ENCODE results near the gene PPRC1. TPM values are rescaled to one million over a fixed set of nuclear protein-coding genes. Genes with fewer than 3 reads are reported as not detected.

The PPRC1 gene
- total RNA-seq, 1 donor from 2014 or later = 77.2 TPM

DNA sequence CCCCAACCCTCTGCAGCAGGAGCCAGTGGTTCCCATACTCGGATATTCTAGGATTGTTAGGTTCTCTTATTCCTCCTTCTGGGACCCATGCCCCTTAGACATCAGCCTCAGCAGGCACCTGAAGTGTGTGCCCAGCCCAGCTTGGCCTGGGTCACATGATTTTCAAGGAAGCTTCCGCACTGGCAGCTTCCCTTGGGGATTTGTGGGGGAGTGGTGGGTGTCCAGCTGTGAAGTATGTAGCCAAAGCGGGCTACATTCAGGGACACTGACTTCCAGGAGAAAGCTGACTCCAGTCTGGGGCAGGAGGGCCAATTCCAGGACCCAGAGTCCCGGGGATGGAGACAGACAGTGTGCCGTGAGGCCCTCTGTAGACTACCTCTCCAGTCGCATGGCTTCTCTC, 14.0 kb upstream of the PPRC1 start:
- TF ChIP-seq, protein P1, sequence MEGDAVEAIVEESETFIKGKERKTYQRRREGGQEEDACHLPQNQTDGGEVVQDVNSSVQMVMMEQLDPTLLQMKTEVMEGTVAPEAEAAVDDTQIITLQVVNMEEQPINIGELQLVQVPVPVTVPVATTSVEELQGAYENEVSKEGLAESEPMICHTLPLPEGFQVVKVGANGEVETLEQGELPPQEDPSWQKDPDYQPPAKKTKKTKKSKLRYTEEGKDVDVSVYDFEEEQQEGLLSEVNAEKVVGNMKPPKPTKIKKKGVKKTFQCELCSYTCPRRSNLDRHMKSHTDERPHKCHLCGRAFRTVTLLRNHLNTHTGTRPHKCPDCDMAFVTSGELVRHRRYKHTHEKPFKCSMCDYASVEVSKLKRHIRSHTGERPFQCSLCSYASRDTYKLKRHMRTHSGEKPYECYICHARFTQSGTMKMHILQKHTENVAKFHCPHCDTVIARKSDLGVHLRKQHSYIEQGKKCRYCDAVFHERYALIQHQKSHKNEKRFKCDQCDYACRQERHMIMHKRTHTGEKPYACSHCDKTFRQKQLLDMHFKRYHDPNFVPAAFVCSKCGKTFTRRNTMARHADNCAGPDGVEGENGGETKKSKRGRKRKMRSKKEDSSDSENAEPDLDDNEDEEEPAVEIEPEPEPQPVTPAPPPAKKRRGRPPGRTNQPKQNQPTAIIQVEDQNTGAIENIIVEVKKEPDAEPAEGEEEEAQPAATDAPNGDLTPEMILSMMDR (IDR thresholded peaks at IDR 0.05) = no peak
- DNase-seq (peak; percentile 59), ATAC-seq (ENCODE audit: low read depth) (peak; percentile 20)
- H3K27ac Mint-ChIP-seq = peak overlapping the region; percentile 94
- peaks cover 62% of the 10 kb centered on the region for H3K4me1 Mint-ChIP-seq
- intact Hi-C loops (cut with micrococcal nuclease) = loop anchor here (1.0 to 5.0 kb wide), 3 partner anchors 54 to 523 kb away; partner anchors contain the start of genes HPS6, NPM3 and TRIM8
- no peaks in the 10 kb centered on the region for H3K27me3 Mint-ChIP-seq
- peak overlapping the region; percentile 85 for H3K4me3 Mint-ChIP-seq
- ChIA-PET CTCF (interaction anchor here (0.5 to 1.8 kb wide), 3 partner anchors 13 to 304 kb away, joined by 3 to 13 read pairs (median 4); partner anchors contain the start of gene PPRC1), POLR2A (interaction anchor here (0.7 to 1.5 kb wide), 7 partner anchors 8 to 301 kb away, joined by 3 to 10 read pairs (median 6); partner anchors contain the start of genes OGA and PPRC1)
- peaks cover 2% of the 10 kb centered on the region for H3K36me3 Mint-ChIP-seq (ENCODE audit: low read depth)
- no peaks in the 10 kb centered on the region for H3K9me3 Mint-ChIP-seq

DNA sequence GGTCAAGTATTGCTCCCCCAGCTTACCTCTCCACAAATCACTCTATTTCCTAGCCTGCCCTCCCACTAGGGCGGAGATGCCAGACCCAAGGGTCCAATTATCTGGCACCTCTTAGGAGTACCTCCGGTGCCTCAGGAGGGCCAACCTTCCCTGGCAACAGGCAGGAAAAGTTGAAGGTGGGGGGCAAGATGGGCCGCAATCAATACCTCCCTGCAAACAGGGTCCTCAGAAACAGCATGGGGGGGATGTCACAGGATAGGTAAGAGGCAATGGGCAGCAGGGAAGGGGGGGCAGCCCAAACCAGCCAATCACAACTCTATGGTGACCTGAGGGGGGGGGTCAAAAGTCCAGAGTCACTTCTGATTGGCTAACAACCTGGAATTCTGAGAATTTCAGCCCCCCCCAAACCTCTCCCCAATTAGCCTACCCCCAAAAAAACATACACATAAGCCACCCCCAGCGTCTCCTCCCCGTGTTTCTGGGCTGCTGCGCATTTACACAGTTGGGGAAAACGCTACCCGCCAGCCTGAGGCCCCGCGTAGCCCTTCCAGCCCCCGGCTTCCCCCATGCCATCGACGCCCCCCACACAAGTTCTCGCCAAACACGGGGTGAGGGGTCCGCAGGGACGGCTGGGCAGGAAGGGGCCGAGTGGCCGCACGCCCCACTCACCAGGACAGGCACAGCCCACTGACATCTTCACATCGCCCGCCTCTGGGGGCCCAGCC, 13.3 kb upstream of the PPRC1 start:
- H3K9me3 Mint-ChIP-seq = no peaks in the 10 kb centered on the region
- TF ChIP-seq, protein P1 (IDR thresholded peaks at IDR 0.05) = no peak

DNA sequence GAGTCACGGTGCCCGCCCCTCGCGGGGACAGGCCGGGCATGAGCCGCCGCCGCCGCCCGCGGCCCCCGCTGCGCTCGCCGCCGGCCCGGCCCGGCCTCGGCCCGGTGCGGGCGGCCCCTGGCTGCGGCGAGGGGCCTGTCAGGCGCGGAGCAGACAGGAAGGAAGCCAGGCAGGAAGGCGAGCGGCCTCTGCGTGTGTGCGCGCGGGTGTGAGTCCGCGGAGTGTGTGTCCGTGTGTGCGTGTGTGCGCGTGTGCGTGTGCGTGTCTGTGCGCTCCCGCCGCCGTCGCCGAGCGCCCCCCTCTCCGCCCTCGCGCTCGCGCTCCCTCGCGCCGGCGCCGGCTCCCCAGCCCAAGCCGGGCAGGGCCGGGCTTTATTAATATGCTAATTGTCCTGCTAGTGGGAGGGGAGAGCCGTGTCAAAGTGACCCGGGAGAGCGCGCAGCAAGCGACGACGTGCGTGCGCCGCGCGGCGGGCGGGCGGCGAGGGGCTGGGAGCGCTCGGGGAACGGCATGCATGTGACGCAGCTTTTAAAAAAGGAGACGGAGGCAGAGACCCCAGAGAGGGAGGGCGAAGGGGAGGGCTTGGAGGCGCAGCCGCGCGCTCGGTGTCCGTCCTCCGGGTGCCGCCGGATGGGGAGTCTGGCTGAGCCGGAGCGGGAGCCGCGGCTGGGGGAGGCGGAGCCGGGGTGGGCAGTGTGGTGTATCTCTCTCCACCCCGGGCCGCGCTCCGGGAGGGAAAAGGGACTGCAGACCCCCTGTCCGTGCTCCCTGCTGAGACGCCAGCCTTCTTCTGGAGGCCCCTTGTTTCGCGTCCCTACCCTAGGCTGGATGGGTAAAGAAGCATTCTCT, 12.5 kb upstream of the PPRC1 start, which contains the start of gene LDB1:
LDB1 (minus strand) TSS at position 227 of the 849 bp plus-strand sequence. CDS start 258 bp downstream, outside the sequence.
- ChIA-PET POLR2A (interaction anchor here (0.6 to 2.1 kb wide), 5 partner anchors 12 to 275 kb away, joined by 3 to 18 read pairs (median 3); partner anchors contain the start of genes NFKB2 and PPRC1), CTCF (no interaction called here)
- TF ChIP-seq, protein P1 (IDR thresholded peaks at IDR 0.05) = no peak
- ATAC-seq (ENCODE audit: low read depth) (peak; percentile 67), DNase-seq (peak; percentile 73)
- H3K9me3 Mint-ChIP-seq = no peaks in the 10 kb centered on the region
- H3K4me3 Mint-ChIP-seq = peak within 1 kb of the TSS; percentile 94
- H3K27ac Mint-ChIP-seq = peak within 1 kb of the TSS; percentile 94
- H3K27me3 Mint-ChIP-seq = no peaks in the 10 kb centered on the region
- H3K4me1 Mint-ChIP-seq = peaks cover 55% of the 10 kb centered on the region
- intact Hi-C loops (cut with micrococcal nuclease) = loop anchor here (1.0 to 2.0 kb wide), 4 partner anchors 12 to 302 kb away; partner anchors contain the start of genes FBXL15, NOLC1 and OGA
- peaks cover 2% of the 10 kb centered on the region for H3K36me3 Mint-ChIP-seq (ENCODE audit: low read depth)

More for the DNA sequence above, 13.3 kb upstream of the PPRC1 start:
- ATAC-seq (ENCODE audit: low read depth) = peak; percentile 9
- Mint-ChIP-seq H3K4me3 (peak overlapping the region; percentile 85), H3K27me3 (no peaks in the 10 kb centered on the region), H3K4me1 (peaks cover 62% of the 10 kb centered on the region), H3K36me3 (ENCODE audit: low read depth) (peaks cover 2% of the 10 kb centered on the region), H3K27ac (peak overlapping the region; percentile 94)
- CTCF ChIA-PET = interaction anchor here (0.5 to 1.8 kb wide), 3 partner anchors 13 to 305 kb away, joined by 3 to 13 read pairs (median 4); partner anchors contain the start of gene PPRC1
- intact Hi-C loops (cut with micrococcal nuclease) = loop anchor here (1.0 to 5.0 kb wide), 7 partner anchors 13 to 523 kb away; partner anchors contain the start of genes FBXL15, HPS6, NOLC1 and NPM3
- peak; percentile 32 for DNase-seq
- POLR2A ChIA-PET = interaction anchor here (0.7 to 2.1 kb wide), 6 partner anchors 9 to 301 kb away, joined by 3 to 18 read pairs (median 7); partner anchors contain the start of genes OGA and PPRC1

DNA sequence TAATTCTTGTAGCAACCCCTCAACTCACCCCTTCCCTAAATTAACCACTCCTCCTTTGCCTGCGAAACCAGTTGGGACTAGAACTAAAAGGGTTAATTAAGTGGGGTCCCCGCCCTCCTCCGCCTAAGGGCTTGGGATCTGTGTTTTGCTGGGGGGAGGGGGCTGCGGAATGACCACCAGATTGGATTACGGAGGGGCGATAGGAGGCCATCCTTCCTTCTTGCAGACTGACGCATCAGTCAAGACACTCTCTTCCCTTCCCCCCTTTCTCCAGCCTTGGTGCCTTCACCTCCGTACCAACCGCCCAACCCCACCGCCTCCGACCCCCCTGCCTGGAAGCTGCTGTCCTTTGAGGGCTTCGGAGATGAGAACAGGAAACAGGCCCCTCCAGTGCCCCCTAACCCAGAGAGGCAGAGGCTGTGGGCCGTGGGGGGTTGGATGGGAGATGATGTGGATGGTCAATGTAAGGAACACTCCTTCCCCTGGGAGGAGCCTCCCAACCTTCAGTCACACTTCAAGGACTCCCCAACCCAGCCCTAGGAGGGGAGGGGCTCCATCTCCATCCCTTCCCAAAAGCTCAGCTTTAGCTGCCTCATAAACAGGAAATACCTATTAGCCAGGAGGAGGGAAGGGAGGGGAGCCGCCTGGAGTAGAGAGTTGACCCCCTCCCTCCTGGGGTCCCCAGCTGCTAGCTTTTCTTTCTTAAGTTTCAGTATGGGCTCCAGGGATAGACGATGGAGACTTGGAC, 11.7 kb upstream of the PPRC1 start:
- POLR2A ChIA-PET = interaction anchor here (0.6 to 2.1 kb wide), 7 partner anchors 11 to 739 kb away, joined by 3 to 18 read pairs (median 3); partner anchors contain the start of genes NFKB2 and PPRC1
- DNase-seq (no peak), ATAC-seq (ENCODE audit: low read depth) (no peak)
- no peaks in the 10 kb centered on the region for H3K27me3 Mint-ChIP-seq
- peaks cover 2% of the 10 kb centered on the region for H3K36me3 Mint-ChIP-seq (ENCODE audit: low read depth)
- H3K4me3 Mint-ChIP-seq = peak overlapping the region; percentile 94
- peaks cover 47% of the 10 kb centered on the region for H3K4me1 Mint-ChIP-seq
- no peaks in the 10 kb centered on the region for H3K9me3 Mint-ChIP-seq
- intact Hi-C loops (cut with micrococcal nuclease) = loop anchor here (1.0 to 2.0 kb wide), 4 partner anchors 11 to 303 kb away; partner anchors contain the start of genes FBXL15, NOLC1 and OGA
- CTCF ChIA-PET = no interaction called here
- TF ChIP-seq, protein P1 (IDR thresholded peaks at IDR 0.05) = no peak
- H3K27ac Mint-ChIP-seq = peak overlapping the region; percentile 92
